Sigmoid colon (tissue), 4 donors: ENCODE results near the gene AATK.

Experiments
- CTCF ChIP-seq, 4 experiments: fragments of 450-650 bp in 3 of 4; fragments of 200-600 bp in 1 of 4; IDR thresholded peaks; one replicate each; pipeline ENCODE4 v1.5.1; 2016 to 2019; ENCODE audit warnings: antibody characterized with exemption in 4 of 4, mild to moderate bottlenecking in 3 of 4, moderate library complexity in 2 of 4
- EP300 ChIP-seq, 4 donors: sonication (generic); formaldehyde crosslinking; IDR thresholded peaks; one replicate each; pipeline ENCODE4 v1.6.1; 2017; ENCODE audit warnings: antibody characterized with exemption in 4 of 4
- POLR2A ChIP-seq, 2 donors: fragments of 450-650 bp; IDR thresholded peaks; one replicate each; pipeline ENCODE4 v1.6.1; 2016; ENCODE audit warnings: antibody characterized with exemption in 2 of 2, mild to moderate bottlenecking in 2 of 2, moderate library complexity in 2 of 2

- TF ChIP-seq CTCF (IDR thresholded peaks at IDR 0.05) = no peak
- no peak for TF ChIP-seq EP300 (IDR thresholded peaks at IDR 0.05)
- no peak for TF ChIP-seq POLR2A (IDR thresholded peaks at IDR 0.05)
Observed at GRCh38 chr17:81166033-81166492, at the start of gene AATK.
